ENCODE data around the gene OR2AG1. TPM values are rescaled to one million over a fixed set of nuclear protein-coding genes. Genes with fewer than 3 reads are reported as not detected.

OR2AG1 gene, protein sequence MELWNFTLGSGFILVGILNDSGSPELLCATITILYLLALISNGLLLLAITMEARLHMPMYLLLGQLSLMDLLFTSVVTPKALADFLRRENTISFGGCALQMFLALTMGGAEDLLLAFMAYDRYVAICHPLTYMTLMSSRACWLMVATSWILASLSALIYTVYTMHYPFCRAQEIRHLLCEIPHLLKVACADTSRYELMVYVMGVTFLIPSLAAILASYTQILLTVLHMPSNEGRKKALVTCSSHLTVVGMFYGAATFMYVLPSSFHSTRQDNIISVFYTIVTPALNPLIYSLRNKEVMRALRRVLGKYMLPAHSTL
- polyA plus RNA-seq (2012; ENCODE audit: insufficient read length, low read depth), result not detected

DNA sequence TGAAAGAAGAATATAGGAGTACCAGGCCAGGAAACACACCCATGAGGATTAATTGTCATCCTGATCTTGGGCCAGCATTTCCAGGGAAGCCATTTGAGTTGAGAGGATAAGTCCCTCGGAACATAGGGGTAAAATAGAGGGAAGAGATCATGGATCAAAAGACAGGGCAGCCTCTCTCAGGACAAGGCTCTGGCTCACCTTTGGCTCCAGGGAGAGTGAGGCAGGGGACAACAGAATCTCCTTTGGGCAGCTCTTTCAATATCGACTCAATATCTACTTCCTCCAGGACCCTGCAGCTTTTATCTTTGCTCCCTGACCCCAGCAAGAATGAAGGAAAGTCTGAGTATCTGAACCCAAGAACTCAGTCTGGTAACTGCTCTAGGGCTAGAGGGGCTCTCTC lies at the start of gene OR2AG1:
Gene OR2AG1 (plus strand): TSS at position 301 of the 400 bp plus-strand sequence. CDS start 2,018 bp downstream, outside the sequence.
- TF ChIP-seq FOXP2 (optimal IDR thresholded peaks at IDR 0.05; ENCODE audit: borderline replicate concordance, extremely low read depth, extremely low read length, insufficient read depth) (no peak), TAF1 (IDR thresholded peaks at IDR 0.05; ENCODE audit: borderline replicate concordance, insufficient read depth, low read length) (no peak), SIN3A (IDR thresholded peaks at IDR 0.05; ENCODE audit: borderline replicate concordance, insufficient read depth, low read length) (no peak), POLR2AphosphoS5 (IDR thresholded peaks at IDR 0.05; ENCODE audit: low read depth, low read length) (no peak)
- TF ChIP-seq, protein P1, sequence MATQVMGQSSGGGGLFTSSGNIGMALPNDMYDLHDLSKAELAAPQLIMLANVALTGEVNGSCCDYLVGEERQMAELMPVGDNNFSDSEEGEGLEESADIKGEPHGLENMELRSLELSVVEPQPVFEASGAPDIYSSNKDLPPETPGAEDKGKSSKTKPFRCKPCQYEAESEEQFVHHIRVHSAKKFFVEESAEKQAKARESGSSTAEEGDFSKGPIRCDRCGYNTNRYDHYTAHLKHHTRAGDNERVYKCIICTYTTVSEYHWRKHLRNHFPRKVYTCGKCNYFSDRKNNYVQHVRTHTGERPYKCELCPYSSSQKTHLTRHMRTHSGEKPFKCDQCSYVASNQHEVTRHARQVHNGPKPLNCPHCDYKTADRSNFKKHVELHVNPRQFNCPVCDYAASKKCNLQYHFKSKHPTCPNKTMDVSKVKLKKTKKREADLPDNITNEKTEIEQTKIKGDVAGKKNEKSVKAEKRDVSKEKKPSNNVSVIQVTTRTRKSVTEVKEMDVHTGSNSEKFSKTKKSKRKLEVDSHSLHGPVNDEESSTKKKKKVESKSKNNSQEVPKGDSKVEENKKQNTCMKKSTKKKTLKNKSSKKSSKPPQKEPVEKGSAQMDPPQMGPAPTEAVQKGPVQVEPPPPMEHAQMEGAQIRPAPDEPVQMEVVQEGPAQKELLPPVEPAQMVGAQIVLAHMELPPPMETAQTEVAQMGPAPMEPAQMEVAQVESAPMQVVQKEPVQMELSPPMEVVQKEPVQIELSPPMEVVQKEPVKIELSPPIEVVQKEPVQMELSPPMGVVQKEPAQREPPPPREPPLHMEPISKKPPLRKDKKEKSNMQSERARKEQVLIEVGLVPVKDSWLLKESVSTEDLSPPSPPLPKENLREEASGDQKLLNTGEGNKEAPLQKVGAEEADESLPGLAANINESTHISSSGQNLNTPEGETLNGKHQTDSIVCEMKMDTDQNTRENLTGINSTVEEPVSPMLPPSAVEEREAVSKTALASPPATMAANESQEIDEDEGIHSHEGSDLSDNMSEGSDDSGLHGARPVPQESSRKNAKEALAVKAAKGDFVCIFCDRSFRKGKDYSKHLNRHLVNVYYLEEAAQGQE (IDR thresholded peaks at IDR 0.05; ENCODE audit: insufficient read depth in 1 of 2, low read depth in 2 of 2, low read length in 2 of 2), result no peak

DNA sequence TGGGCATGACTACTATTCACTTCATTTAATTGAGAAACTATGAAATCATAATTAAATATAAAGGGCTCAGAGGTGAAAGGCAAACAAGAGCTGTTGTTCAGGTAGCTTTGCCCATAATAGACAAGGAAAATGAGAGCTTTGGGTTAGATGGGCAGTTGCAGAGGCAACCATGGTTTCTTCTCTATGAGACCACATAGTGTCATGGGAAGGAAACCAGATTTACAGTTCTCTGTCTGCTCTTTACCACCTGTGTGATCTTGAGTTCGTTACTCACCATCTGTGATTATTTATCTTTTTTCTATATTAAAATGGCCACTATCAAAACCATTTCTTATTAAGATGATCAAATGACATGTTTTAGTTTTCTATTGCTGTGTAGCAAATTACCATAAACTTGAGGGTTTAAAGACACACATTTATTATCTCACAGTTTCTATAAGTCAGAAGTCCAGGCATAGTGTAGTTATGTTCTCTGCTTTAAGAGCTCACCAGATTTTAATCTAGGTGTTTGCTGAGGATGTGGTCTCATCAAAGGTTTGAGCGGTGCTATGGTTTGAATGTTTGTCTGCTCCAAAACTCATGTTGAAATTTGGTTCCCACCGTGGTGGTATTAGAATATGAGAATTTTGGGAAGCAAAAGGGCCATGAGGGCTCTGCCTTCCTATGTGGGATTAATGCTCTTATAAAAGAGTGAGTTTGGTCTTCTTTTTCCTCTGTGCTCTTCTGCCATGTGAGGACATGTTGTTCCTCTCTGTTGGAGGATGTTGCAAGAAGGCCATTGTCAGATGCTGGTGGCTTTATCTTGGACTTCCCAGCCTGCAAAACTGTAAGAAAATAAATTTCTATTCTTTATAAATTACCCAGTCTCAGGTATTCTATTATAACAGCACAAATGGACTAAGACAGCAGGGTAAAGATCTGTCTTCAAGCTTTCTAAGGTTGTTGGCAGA lies 49.2 kb upstream of the OR2AG1 start:
- TF ChIP-seq, protein P1 (IDR thresholded peaks at IDR 0.05; ENCODE audit: insufficient read depth in 1 of 2, low read depth in 2 of 2, low read length in 2 of 2), result no peak
- TF ChIP-seq POLR2AphosphoS5 (IDR thresholded peaks at IDR 0.05; ENCODE audit: low read depth, low read length), result no peak

DNA sequence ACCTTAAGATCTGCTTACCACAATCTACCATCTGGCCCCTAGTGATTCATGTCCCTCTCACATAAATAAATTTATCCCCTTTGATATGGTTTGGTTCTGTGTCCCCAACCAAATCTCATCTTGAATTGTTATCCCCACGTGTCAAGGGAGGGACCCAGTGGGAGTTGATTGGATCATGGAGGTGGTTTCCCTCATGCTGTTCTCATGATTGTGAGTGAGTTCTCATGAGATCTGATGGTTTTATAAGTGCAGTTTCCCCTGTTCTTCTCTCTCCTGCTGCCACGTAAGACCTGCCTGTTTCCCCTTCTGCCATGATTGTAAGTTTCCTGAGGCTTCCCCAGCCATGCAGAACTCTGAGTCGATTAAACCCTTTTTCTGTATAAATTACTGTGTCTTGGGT lies 48.2 kb upstream of the OR2AG1 start:
- TF ChIP-seq FOXP2 (optimal IDR thresholded peaks at IDR 0.05; ENCODE audit: borderline replicate concordance, extremely low read depth, extremely low read length, insufficient read depth), result no peak
- no peak for TF ChIP-seq TAF1 (IDR thresholded peaks at IDR 0.05; ENCODE audit: borderline replicate concordance, insufficient read depth, low read length)
- TF ChIP-seq, protein P1 (IDR thresholded peaks at IDR 0.05; ENCODE audit: insufficient read depth in 1 of 2, low read depth in 2 of 2, low read length in 2 of 2), result no peak
- TF ChIP-seq POLR2AphosphoS5 (IDR thresholded peaks at IDR 0.05; ENCODE audit: low read depth, low read length), result no peak
- TF ChIP-seq SIN3A (IDR thresholded peaks at IDR 0.05; ENCODE audit: borderline replicate concordance, insufficient read depth, low read length), result no peak

DNA sequence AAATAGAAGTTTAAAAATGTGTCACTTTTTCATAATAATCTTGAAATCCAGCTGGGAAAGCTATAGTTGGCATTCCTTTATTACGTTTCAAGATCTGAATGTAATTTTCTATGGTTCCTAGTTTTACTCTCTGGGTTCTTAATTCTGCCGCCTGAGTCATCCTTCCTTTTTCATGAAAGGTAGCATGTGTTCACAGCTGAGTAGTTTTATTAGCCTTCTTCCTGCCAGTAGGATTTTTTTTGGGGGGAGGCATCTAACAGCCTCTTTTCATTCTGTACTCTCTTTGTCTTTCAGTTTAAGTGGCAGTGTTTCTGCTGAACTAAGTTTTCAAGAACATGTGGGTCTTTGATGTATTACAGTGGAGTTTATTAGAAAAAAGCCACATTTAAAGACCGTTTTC lies 47.5 kb upstream of the OR2AG1 start:
- TF ChIP-seq POLR2AphosphoS5 (IDR thresholded peaks at IDR 0.05; ENCODE audit: low read depth, low read length) (no peak), SIN3A (IDR thresholded peaks at IDR 0.05; ENCODE audit: borderline replicate concordance, insufficient read depth, low read length) (no peak), TAF1 (IDR thresholded peaks at IDR 0.05; ENCODE audit: borderline replicate concordance, insufficient read depth, low read length) (no peak), FOXP2 (optimal IDR thresholded peaks at IDR 0.05; ENCODE audit: borderline replicate concordance, extremely low read depth, extremely low read length, insufficient read depth) (no peak)
- TF ChIP-seq, protein P1 (IDR thresholded peaks at IDR 0.05; ENCODE audit: insufficient read depth in 1 of 2, low read depth in 2 of 2, low read length in 2 of 2), result no peak
